ENCODE data around the gene KCNH4.
"Not testable (repeated sequence)": the region's sequence is repeated elsewhere in the genome, so short reads cannot be mapped to it uniquely, and the experiment has no call there.

The KCNH4 gene

DNA sequence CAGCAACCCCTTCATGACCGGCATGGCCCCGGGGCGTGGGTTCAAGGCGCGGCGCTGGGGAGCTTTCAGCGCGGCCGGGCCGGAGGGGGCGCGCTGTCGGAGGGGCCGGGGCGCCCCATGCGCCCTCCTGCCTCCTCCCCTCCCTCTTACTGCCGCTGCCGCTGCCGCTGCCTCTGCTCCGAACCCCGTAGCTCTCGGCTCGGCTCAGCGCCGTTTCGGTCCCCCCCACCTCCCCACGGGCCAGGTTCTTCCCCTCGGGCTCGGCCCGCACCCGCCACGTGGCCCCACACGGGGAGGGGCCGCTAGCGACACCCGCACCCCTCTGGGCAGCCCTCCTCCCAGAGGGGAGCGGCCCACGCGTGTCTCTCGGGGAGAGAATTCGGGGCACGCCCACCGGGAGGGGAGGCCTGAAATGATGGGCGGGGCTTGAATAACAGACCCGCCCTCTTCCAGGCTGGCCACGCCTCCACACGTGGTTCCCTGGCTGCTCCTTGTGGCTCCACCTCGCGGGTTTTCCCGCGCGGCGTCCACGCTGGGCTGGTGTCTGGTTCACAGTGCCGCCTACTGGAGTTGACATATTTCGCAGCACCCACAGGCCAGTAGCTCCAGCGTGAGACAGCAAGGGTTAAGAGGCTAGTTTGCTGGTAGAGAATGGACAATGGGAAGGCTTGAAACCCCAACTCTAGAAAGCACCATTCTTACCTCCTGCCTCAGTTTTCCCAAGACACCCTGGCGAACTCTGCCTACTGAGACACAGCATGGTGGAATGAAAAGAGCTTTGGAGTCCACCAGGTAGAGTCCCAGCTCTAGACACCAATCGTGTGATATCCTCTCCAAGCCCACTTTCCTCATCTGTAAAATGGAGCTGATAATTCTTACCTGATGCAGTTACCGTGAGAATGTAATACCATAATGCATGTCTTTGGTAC lies at the start of gene KCNH4:
KCNH4 (minus strand) TSS at position 221 of the 929 bp plus-strand sequence; CDS start at position 24, 197 bp downstream.
- DNase-seq, result peak in 51 of 56 donors; percentile 9 to 87 (median 66)

DNA sequence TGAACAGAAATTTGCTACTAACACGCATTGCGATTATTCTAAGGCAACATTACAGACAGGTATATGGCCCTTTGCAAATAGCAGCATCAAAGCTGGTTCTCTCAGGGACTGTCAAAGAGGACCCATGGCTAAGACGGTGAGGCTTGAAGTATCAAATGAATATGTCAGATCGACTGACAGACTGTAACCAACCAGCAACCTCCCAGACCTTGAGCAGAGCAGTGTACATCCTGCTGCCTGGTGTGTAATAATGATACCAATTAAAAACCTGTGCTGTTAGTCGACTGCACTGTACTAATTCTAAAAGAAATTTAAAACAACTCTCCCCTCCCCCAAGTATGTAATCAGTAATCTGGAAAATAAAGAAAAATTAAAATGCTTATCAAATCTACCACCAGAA lies 49.3 kb upstream of the KCNH4 start:
- DNase-seq, result no peak

DNA sequence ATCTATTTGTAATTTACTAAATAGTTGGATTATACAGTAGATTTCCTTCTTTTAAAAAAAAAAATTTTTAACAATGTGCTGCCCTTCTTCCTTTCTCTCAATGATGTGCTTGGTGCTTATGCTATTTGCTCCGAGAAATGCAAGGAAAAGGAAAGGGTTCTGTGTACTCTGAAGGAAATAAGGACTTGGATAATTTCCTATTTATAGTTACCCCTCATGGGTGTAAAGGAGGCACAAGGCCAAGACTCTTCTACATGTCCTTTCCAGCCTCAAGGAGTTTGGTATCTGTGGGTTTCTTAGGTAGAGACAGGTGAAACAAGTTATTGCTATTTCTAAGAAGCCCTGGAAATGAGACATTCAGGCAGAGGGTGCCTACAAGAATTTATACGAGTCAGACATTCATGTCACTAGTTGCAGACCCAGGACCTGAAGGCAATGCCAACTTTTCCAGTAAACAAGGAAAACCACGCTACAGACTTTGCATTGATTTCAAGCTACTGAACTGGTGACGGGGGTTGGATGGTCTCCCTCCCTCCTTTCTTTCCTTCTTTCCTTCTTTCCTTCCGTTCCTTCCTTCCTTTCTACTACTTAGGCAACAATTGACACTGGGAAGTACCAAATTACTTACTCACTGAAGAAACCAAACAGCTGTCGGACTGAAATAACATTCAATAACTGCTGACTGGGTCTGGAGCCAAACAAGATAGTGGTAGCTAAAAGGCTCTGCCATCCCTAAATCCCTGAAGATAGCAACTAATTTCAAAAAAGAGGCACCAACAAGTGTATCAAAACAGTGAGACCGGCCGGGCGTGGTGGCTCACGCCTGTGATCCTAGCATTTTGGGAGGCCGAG lies 47.1 kb upstream of the KCNH4 start:
- DNase-seq, result no peak

DNA sequence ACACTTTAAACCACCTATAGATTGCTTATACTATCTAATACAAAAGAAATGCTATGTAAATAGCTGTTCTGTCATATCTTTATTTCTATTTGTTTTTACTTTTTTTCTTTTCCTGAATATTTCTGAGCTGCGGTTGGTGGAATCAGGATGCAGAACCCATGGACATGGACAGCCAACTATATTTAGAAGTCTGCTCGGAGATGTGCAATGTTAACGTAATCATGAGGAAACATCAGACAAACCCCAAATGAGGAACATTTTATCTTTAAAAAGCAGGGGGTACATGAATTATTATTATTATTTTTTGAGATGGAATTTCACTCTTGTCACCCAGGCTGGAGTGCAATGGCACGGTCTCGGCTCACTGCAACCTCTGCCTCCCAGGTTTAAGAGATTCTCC lies 44.7 kb upstream of the KCNH4 start:
- DNase-seq, result no peak

- DNase-seq, result no peak
Measured at GRCh38 chr17:42224651-42225050, 43.7 kb upstream of the KCNH4 start.

GRCh38 chr17:42221886-42222745 lies 41.2 kb upstream of the KCNH4 start:
- peak in 12 of 56 donors; percentile 0 to 34 (median 16) for DNase-seq

DNA sequence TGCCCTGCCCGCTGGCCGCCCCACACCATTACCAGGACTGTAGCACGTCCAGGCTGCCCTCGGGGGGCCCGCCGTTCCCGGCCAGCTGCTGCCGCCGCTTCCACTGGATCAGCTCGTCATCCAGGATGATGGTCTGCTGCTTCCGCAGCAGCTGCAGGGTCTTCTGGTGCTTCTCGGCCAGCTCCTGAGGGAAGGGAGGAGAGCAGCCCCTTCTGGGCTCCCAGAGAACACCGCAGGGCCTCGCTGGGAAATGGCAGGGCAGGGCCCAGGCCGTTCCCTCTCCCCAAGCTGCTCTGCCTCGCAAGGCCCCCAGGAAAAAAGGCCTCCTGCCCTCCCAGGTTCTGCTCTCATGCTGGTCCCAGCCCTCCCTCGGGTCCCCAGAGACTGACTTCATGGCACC lies 38.3 kb upstream of the KCNH4 start:
- DNase-seq, result not testable (repeated sequence)

- DNase-seq, result no peak
Measured at GRCh38 chr17:42214156-42214555, 33.2 kb upstream of the KCNH4 start.

- DNase-seq, result peak in 1 of 56 donors; percentile 68
Measured at GRCh38 chr17:42212382-42212781, 31.4 kb upstream of the KCNH4 start.

DNA sequence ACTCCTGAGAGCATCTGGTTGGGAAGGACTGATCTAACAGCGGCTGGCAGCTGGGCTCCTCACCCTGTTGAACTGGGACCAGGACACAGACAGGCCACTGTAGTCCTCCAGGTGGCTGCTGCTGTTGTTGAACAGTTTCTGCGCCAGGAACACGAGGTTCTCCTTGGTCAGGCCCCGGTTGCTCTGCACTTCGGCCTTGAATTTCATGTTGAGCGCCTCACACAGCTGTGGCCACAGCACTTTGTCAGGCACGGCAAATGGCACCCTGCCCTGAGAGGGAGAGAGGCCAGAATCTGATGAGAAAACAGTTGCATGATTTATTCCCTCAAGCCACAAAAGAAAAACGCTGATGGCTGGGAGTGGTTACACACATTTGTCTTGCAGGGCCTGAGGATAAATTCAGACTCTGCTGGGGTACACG lies 31.0 kb upstream of the KCNH4 start:
- peak in 51 of 56 donors; percentile 10 to 84 (median 59) for DNase-seq

GRCh38 chr17:42210046-42210445 lies 29.1 kb upstream of the KCNH4 start:
- DNase-seq, result no peak

GRCh38 chr17:42206153-42206612 lies 25.2 kb upstream of the KCNH4 start:
- not testable (repeated sequence) for DNase-seq

- no peak for DNase-seq
Measured at GRCh38 chr17:42203354-42203753, 22.4 kb upstream of the KCNH4 start.

- no peak for DNase-seq
Measured at GRCh38 chr17:42202696-42203095, 21.8 kb upstream of the KCNH4 start.

DNA sequence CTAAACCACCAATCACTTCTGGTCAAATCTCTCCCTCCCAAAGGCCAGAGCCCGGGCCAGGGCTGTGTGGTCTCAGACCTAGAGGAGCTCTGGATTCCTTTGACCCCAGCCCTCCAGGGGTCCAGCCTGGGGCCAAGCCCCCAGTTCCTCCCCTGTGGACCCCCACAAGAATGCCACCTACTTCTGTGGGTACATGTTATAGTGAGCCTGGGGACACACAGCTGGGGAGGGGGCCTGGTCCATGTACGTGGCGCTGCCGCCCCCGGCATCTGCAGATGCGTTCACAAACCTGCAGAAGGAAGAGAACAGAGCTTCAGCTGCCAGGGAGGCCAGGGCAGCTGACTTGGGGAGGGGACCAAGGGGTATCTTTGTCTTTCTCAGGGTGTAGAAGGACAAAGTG lies 21.2 kb upstream of the KCNH4 start:
- DNase-seq, result no peak

DNA sequence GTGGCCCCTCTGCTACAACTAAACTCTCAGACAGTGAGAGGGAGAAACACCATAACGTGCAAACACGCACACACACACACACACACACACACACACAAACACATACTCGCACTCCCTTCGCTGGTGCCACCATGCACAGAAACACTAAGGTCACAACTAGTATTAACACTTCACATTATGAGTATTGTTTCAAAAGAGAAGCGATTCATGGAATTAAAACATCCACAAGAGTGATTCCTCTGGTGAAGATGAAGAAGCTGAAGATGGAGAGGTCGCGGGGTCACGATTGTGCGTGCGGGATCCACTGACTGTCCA lies 20.5 kb upstream of the KCNH4 start:
- DNase-seq, result no peak

DNA sequence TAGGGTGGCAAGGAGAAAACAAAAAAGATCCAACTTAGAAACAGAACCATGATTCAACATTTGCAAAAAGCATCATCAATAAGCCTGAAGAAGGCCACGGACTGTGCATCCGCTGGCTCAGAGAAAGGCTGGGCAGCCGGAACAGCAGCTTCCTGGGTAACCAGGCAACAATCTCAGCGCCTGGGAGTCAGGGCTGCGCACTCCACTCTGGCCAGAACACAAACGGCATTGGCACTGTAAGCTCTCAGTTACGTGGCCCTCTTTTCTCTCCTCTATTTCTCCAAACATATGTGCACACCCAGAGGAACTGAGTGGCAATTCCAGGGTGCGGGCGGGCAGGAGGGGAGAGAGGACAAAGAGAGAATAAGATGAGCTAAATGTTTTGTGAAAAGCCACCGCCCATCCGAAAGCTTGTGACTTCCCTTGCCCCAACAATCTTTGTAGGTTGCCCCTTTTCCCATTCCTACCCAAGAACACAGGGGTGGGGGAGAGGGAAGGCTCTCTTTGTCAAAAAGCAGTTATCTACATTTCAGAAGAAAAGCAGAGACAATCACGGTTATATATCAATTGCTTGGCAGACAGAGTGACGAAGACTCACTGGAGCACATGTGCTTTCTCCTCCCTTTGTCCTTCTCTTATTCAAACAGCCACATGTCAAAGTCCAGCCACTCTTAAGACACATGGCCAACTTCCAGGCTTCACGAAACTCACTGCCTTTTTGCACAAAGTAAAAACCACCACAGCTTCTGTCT lies 19.9 kb upstream of the KCNH4 start:
- DNase-seq, result peak in 18 of 56 donors; percentile 4 to 57 (median 24)

DNA sequence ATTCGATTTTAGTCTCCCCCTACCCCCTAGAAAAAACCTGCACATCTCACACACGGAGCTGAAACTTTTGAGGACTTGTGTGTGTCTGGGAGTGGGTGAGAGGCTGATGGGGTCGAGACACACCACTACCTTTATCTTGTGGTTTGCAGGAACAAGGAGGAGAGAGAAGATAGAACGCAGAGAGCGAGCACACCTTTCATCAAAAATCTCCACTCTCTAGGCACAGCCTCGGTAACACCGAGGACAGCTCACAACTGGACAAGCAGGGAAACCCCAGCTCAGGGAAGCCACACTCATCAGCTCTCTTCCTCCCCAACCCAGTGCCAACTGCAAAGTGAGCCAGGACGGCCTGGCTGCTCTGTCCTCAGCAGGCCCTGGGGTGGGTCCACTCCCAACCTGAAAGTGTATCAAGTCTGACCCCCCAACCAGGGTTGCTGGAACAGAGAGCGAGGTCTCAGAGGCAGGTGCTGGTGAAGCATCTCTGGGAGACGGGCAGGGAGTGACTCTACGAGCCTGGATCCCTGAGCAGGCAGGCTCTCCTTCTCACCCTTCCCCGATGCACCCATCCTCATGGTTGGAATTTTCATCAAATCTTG lies 18.6 kb upstream of the KCNH4 start:
- DNase-seq, result no peak

- peak in 2 of 56 donors; percentile 9 to 12 for DNase-seq
Measured at GRCh38 chr17:42198897-42199296, 18.0 kb upstream of the KCNH4 start.
